NCI-H1694 treated with DMSO at 0.1 percent for 48 hours (cell line): ENCODE results near the gene VCAM1.
"Not testable (repeated sequence)": the region's sequence is repeated elsewhere in the genome, so short reads cannot be mapped to it uniquely, and the experiment has no call there.

Source experiments
- DNase-seq: peaks from one replicate; lab custom pipeline; 2025; lab: John Stamatoyannopoulos, UW

VCAM1 gene

GRCh38 chr1:100719490-100719889 is at the start of gene VCAM1:
Gene VCAM1, plus strand, starts transcription at chr1:100719742. Its CDS starts 119 bp downstream, at chr1:100719861.
- DNase-seq = no peak

GRCh38 chr1:100670083-100670482 is 49.5 kb upstream of the VCAM1 start:
- DNase-seq = no peak

- no peak for DNase-seq
Observed at GRCh38 chr1:100671601-100672000, 47.9 kb upstream of the VCAM1 start.

- no peak for DNase-seq
Observed at GRCh38 chr1:100683448-100684349, 35.8 kb upstream of the VCAM1 start.

GRCh38 chr1:100699744-100700143 is 19.8 kb upstream of the VCAM1 start:
- no peak for DNase-seq

- DNase-seq = no peak
Observed at GRCh38 chr1:100700586-100700985, 19.0 kb upstream of the VCAM1 start.

- no peak for DNase-seq
Observed at GRCh38 chr1:100703052-100703451, 16.5 kb upstream of the VCAM1 start.

- DNase-seq = no peak
Observed at GRCh38 chr1:100703716-100704115, 15.8 kb upstream of the VCAM1 start.

GRCh38 chr1:100704473-100704872 is 15.1 kb upstream of the VCAM1 start:
- DNase-seq = no peak

GRCh38 chr1:100706296-100706695 is 13.2 kb upstream of the VCAM1 start:
- DNase-seq = no peak

- no peak for DNase-seq
Observed at GRCh38 chr1:100706856-100707255, 12.7 kb upstream of the VCAM1 start.

- no peak for DNase-seq
Observed at GRCh38 chr1:100708476-100709062, 11.0 kb upstream of the VCAM1 start.

GRCh38 chr1:100710906-100711682 is 8.4 kb upstream of the VCAM1 start:
- DNase-seq = no peak

GRCh38 chr1:100713027-100713426 is 6.5 kb upstream of the VCAM1 start:
- not testable (repeated sequence) for DNase-seq

GRCh38 chr1:100713626-100714025 is 5.9 kb upstream of the VCAM1 start:
- no peak for DNase-seq

GRCh38 chr1:100714599-100714998 is 4.9 kb upstream of the VCAM1 start:
- DNase-seq = no peak

- no peak for DNase-seq
Observed at GRCh38 chr1:100717218-100717617, 2.3 kb upstream of the VCAM1 start.

GRCh38 chr1:100718581-100718980 is 961 bp upstream of the VCAM1 start:
- no peak for DNase-seq

- no peak for DNase-seq
Observed at GRCh38 chr1:100720101-100720500, 559 bp downstream of the VCAM1 start.

GRCh38 chr1:100720751-100721150 is 1.2 kb downstream of the VCAM1 start:
- no peak for DNase-seq

- DNase-seq = no peak
Observed at GRCh38 chr1:100721526-100722207, 2.1 kb downstream of the VCAM1 start.

- DNase-seq = no peak
Observed at GRCh38 chr1:100722221-100722620, 2.7 kb downstream of the VCAM1 start.
